Measurements from ENCODE around the gene MRPS23.

DNA sequence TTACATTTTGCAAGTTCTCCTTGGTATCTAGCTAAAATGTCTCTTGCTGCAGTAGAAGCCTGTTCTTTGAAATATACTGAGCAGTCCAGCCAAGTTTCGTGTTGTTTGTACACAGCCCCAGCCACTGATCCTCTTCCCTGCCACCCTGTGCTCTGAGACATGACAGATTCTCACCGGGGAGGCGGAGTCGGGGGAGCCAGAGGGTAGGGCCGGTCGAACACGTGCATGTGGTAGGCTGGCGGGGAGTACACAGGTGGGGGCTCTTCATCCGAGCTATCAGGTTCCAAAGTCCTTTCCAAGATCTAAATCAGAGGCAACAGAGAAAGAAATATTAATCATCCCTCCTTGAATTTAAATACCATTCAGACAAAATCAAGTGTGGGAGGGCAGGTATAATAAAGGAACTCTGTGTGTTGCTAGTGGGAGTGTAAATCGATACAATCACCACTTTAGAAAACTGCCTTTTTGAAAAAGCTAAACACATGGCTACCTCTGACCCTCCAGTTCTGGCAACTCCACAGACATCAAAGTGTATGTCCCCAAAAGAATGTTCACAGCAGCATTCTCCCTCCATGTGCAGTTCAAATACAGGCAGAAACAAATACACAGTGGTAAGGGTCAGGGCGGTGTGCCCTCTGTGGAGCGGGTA, 29.7 kb upstream of the MRPS23 start:
- TF ChIP-seq, protein P1, sequence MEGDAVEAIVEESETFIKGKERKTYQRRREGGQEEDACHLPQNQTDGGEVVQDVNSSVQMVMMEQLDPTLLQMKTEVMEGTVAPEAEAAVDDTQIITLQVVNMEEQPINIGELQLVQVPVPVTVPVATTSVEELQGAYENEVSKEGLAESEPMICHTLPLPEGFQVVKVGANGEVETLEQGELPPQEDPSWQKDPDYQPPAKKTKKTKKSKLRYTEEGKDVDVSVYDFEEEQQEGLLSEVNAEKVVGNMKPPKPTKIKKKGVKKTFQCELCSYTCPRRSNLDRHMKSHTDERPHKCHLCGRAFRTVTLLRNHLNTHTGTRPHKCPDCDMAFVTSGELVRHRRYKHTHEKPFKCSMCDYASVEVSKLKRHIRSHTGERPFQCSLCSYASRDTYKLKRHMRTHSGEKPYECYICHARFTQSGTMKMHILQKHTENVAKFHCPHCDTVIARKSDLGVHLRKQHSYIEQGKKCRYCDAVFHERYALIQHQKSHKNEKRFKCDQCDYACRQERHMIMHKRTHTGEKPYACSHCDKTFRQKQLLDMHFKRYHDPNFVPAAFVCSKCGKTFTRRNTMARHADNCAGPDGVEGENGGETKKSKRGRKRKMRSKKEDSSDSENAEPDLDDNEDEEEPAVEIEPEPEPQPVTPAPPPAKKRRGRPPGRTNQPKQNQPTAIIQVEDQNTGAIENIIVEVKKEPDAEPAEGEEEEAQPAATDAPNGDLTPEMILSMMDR (conservative IDR thresholded peaks at IDR 0.05 in 1 of 2, IDR thresholded peaks at IDR 0.05 in 1 of 2; ENCODE audit: low read depth in 1 of 2, low read length in 2 of 2) = no peak
- TF ChIP-seq EZH2 (IDR thresholded peaks at IDR 0.05; ENCODE audit: low read length, missing control alignments) = no peak

Measured in fibroblast of lung (primary cell).